A673 (cell line): Measurements from ENCODE around the gene CYB561D2. TPM values are rescaled to one million over a fixed set of nuclear protein-coding genes. Genes with fewer than 3 reads are reported as not detected.

Experiments
- BruUV-seq: library from RNA; stranded (reverse); fragments of 400-500 nt; replicated peaks from 2 replicates; lab custom pipeline; 2021; lab: Mats Ljungman, UMichigan
- CTCF ChIA-PET: fragments of 300-600 bp; sonication (Branson Sonifier 250); formaldehyde crosslinking; loops from one replicate; lab custom pipeline; 2022; ENCODE audit warnings: antibody characterized with exemption; lab: Charles Lee
- POLR2A ChIA-PET: fragments of 300-600 bp; sonication (Branson Sonifier 250); formaldehyde crosslinking; loops from one replicate; lab custom pipeline; 2022; ENCODE audit warnings: antibody characterized with exemption; ENCODE audit not compliant: low non-redundant PET; lab: Charles Lee
- DNase-seq: peaks from one replicate; pipeline ENCODE4 v3.0.0-alpha.2; 2015; ENCODE audit warnings: low spot score
- H3K27ac ChIP-seq: fragments of 200-600 bp; sonication (generic); 2 replicates; pipeline ENCODE4 v1.5.1; 2016; ENCODE audit warnings: mixed run types, low read depth, mild to moderate bottlenecking, mixed read lengths, antibody characterized with exemption, low read length; ENCODE audit not compliant: poor library complexity, severe bottlenecking
- H3K27me3 ChIP-seq: fragments of 200-600 bp; sonication (generic); replicated peaks from 2 replicates; pipeline ENCODE4 v1.6.1; 2017; ENCODE audit warnings: mixed run types, low read depth, mild to moderate bottlenecking, mixed read lengths, antibody characterized with exemption, low read length; ENCODE audit not compliant: insufficient read depth, poor library complexity
- H3K36me3 ChIP-seq: fragments of 200-600 bp; sonication (generic); 2 replicates; pipeline ENCODE4 v1.6.1; 2016; ENCODE audit warnings: mixed run types, mild to moderate bottlenecking, mixed read lengths, antibody characterized with exemption, low read length; ENCODE audit not compliant: insufficient read depth, poor library complexity, severe bottlenecking
- H3K4me1 ChIP-seq: fragments of 200-600 bp; sonication (generic); 2 replicates; pipeline ENCODE4 v1.6.1; 2017; ENCODE audit warnings: mixed run types, mild to moderate bottlenecking, mixed read lengths, antibody characterized with exemption, low read length; ENCODE audit not compliant: insufficient read depth, poor library complexity, severe bottlenecking
- H3K4me3 ChIP-seq: fragments of 200-600 bp; sonication (generic); 2 replicates; pipeline ENCODE4 v1.5.1; 2016; ENCODE audit warnings: low read depth, mixed run types, mild to moderate bottlenecking, mixed read lengths, low read length; ENCODE audit not compliant: poor library complexity, severe bottlenecking
- H3K9me3 ChIP-seq: fragments of 200-600 bp; sonication (generic); 2 replicates; pipeline ENCODE4 v1.6.1; 2016; ENCODE audit warnings: mixed run types, low read depth, mild to moderate bottlenecking, mixed read lengths, antibody characterized with exemption, low read length; ENCODE audit not compliant: poor library complexity, severe bottlenecking
- EZH2 ChIP-seq: fragments of 200-600 bp; sonication (generic); IDR thresholded peaks from 2 replicates; pipeline ENCODE4 v1.6.1; 2017; ENCODE audit warnings: borderline replicate concordance, low read depth, mild to moderate bottlenecking, mixed read lengths, antibody characterized with exemption, low read length; ENCODE audit not compliant: poor library complexity, severe bottlenecking
- intact Hi-C: fragments of 100-400 bp; cut with micrococcal nuclease; formaldehyde crosslinking; loops from one replicate; pipeline ENCODE4 v1.10.0; 2022; ENCODE audit not compliant: unreplicated experiment
- total RNA-seq: library from RNA; stranded (reverse); gene quantifications from 2 replicates; pipeline ENCODE4 v1.2.3, GENCODE V29; 2021
- TF ChIP-seq, protein P1 (sequence below): fragments of 300-800, 200-600 bp; sonication (generic); conservative IDR thresholded peaks from 2 replicates; pipeline ENCODE4 v1.5.1; 2017; ENCODE audit warnings: low read depth, mild to moderate bottlenecking, antibody characterized with exemption, low read length, moderate library complexity, mixed read lengths

CYB561D2 gene
- total RNA-seq, 1 experiment from 2014 or later = 8.2 TPM

DNA sequence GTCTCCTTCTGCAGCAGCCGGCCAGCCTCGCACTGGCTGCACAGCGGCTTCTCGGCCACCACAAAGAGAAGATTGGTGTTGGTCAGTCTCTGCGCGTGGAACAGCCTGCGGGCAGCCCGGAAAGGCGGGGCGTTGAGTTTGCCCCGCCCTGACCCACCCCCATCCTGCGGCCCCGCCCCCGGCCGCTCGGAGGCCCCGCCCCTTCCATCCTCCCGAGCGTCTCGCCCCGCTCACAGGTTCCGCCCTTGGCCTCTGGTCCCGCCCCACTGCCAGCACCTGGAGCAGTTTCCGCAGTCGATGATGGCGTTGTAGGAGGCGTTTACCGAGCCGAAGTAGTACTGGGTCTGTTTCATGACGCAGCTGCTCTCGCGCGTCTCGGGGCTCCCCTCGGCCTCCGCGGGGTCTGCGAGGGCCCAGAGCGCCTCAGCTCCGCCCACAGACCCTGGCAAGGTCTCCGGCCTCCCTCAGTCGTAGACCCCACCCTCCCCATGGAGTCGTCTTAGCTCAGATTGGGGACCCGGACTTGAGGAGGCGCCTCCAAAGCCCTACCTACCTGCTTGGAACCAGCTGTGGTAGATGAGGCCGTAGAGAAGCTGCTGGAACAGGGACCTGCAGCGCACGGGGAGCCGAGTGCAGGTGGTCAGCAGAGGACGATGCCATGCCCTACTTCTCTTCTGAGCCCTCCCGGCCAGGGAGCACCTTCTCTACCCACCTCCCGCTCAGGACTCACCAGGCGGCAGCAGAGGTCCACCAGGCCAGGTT lies 14.6 kb downstream of the CYB561D2 start:
- H3K27me3 ChIP-seq = no peaks in the 10 kb centered on the region
- ChIA-PET POLR2A (no interaction called here), CTCF (no interaction called here)
- no peaks in the 10 kb centered on the region for H3K9me3 ChIP-seq
- no TSS peak for BruUV-seq
- H3K4me1 ChIP-seq = no peaks in the 10 kb centered on the region
- no peak for TF ChIP-seq EZH2
- TF ChIP-seq, protein P1, sequence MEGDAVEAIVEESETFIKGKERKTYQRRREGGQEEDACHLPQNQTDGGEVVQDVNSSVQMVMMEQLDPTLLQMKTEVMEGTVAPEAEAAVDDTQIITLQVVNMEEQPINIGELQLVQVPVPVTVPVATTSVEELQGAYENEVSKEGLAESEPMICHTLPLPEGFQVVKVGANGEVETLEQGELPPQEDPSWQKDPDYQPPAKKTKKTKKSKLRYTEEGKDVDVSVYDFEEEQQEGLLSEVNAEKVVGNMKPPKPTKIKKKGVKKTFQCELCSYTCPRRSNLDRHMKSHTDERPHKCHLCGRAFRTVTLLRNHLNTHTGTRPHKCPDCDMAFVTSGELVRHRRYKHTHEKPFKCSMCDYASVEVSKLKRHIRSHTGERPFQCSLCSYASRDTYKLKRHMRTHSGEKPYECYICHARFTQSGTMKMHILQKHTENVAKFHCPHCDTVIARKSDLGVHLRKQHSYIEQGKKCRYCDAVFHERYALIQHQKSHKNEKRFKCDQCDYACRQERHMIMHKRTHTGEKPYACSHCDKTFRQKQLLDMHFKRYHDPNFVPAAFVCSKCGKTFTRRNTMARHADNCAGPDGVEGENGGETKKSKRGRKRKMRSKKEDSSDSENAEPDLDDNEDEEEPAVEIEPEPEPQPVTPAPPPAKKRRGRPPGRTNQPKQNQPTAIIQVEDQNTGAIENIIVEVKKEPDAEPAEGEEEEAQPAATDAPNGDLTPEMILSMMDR = no peak
- peak overlapping the region; percentile 45 for H3K4me3 ChIP-seq
- H3K27ac ChIP-seq = no peak overlapping the region
- intact Hi-C loops = loop anchor here (5.0 kb wide), 1 partner anchor 247 kb away; the partner anchor contains the start of gene CISH
- no peaks in the 10 kb centered on the region for H3K36me3 ChIP-seq
- peak; percentile 49 for DNase-seq

- no TSS peak for BruUV-seq
- ChIA-PET POLR2A (no interaction called here), CTCF (no interaction called here)
- H3K9me3 ChIP-seq = no peaks in the 10 kb centered on the region
- DNase-seq = no peak
- TF ChIP-seq EZH2 = no peak
- TF ChIP-seq, protein P1 = no peak
- H3K4me1 ChIP-seq = no peaks in the 10 kb centered on the region
- H3K36me3 ChIP-seq = no peaks in the 10 kb centered on the region
- no peak overlapping the region for H3K27ac ChIP-seq
- no peak overlapping the region for H3K4me3 ChIP-seq
- intact Hi-C loops = loop anchor here (5.0 kb wide), 1 partner anchor 246 kb away; the partner anchor contains the start of gene CISH
- no peaks in the 10 kb centered on the region for H3K27me3 ChIP-seq
Measured at GRCh38 chr3:50365842-50366220, 15.2 kb downstream of the CYB561D2 start.

- Histone ChIP-seq H3K9me3 (no peaks in the 10 kb centered on the region), H3K27ac (no peak overlapping the region), H3K4me3 (no peak overlapping the region), H3K36me3 (no peaks in the 10 kb centered on the region), H3K4me1 (no peaks in the 10 kb centered on the region), H3K27me3 (no peaks in the 10 kb centered on the region)
- no peak for TF ChIP-seq EZH2
- TF ChIP-seq, protein P1 = no peak
- intact Hi-C loops = loop anchor here (5.0 kb wide), 1 partner anchor 243 kb away; the partner anchor contains the start of gene CISH
- ChIA-PET CTCF (no interaction called here), POLR2A (no interaction called here)
- no peak for DNase-seq
- BruUV-seq = no TSS peak
Measured at GRCh38 chr3:50369012-50369670, 18.5 kb downstream of the CYB561D2 start.
